ENCODE results near the gene CCR6. TPM values are rescaled to one million over a fixed set of nuclear protein-coding genes. Genes with fewer than 3 reads are reported as not detected.

The CCR6 gene
- total and polyA plus RNA-seq, 2 of the 8 experiments (the other 6 are each of a cell fraction or from before 2014, with no cell fraction given) = 0.06 TPM; not detected in 1

GRCh38 chr6:167148997-167149396 lies 26.1 kb downstream of the CCR6 start:
- no peak for TF ChIP-seq SP4 (IDR thresholded peaks at IDR 0.05; ENCODE audit: low read length)
- no peak for TF ChIP-seq TBP (IDR thresholded peaks at IDR 0.05; ENCODE audit: low read depth, low read length)
- no peak for TF ChIP-seq RFX5 (IDR thresholded peaks at IDR 0.05; ENCODE audit: borderline replicate concordance, low read depth, low read length)
- TF ChIP-seq PHF8 (conservative IDR thresholded peaks at IDR 0.05; ENCODE audit: low read depth, low read length) = no peak
- TF ChIP-seq JUND (IDR thresholded peaks at IDR 0.05; ENCODE audit: low read length) = no peak
- TF ChIP-seq, protein P1, sequence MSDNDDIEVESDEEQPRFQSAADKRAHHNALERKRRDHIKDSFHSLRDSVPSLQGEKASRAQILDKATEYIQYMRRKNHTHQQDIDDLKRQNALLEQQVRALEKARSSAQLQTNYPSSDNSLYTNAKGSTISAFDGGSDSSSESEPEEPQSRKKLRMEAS (IDR thresholded peaks at IDR 0.05) = no peak
- no peak for TF ChIP-seq POU5F1 (IDR thresholded peaks at IDR 0.05; ENCODE audit: low read depth, low read length)
- TF ChIP-seq CEBPB (IDR thresholded peaks at IDR 0.05; ENCODE audit: low read depth, low read length) = no peak
- Histone ChIP-seq H3K23me2 (ENCODE audit: low read depth, low read length) (0 out of 2 replicates have a peak, but pooled peaks cover 4% of the 10 kb centered on the region), H2BK12ac (ENCODE audit: low read depth, low read length) (0 out of 2 replicates have a peak overlapping the region, but pooled peaks have one; percentile 75), H4K8ac (ENCODE audit: extremely low read depth, insufficient read depth, low read length) (no peak overlapping the region), H2AK5ac (ENCODE audit: low read depth, low read length) (no peak overlapping the region; the same call in 1 of the 2 replicates), H2BK5ac (ENCODE audit: low read depth, low read length) (no peak overlapping the region), H3K36me3 (ENCODE audit: control insufficient read depth in 2 of 4, insufficient read depth in 4 of 4, low read length in 3 of 4) (no peaks in the 10 kb centered on the region), H3K23ac (ENCODE audit: insufficient read length) (no peak overlapping the region), H3K9ac (replicated peaks in 1 of 4; ENCODE audit: extremely low read depth in 1 of 4, low read depth in 3 of 4, low read length in 3 of 4) (no peak overlapping the region), H3K4me2 (ENCODE audit: insufficient read depth in 1 of 2, low read depth in 2 of 2, low read length in 2 of 2) (no peak overlapping the region), H3K4me3 (ENCODE audit: extremely low read depth in 1 of 4, insufficient read depth in 2 of 4, low read depth in 3 of 4, low read length in 4 of 4) (no peak overlapping the region), H2BK120ac (replicated peaks; ENCODE audit: low read depth, low read length) (peak overlapping the region; percentile 40), H4K20me1 (replicated peaks in 1 of 2; ENCODE audit: control insufficient read depth in 1 of 2, insufficient read depth in 2 of 2, low read length in 2 of 2) (no peaks in the 10 kb centered on the region), H3K56ac (replicated peaks; ENCODE audit: insufficient read length, low read depth, low read length) (no peak overlapping the region), H3K9me3 (ENCODE audit: insufficient read depth in 2 of 2, low read depth in 1 of 2, low read length in 1 of 2) (peaks cover 6 to 12% of the 10 kb centered on the region in 2 experiments; a peak in 3 of 4 replicates), H2BK20ac (ENCODE audit: low read length) (peak overlapping the region; percentile 63), H3K79me2 (ENCODE audit: control insufficient read depth in 1 of 2, insufficient read depth in 2 of 2, low read length in 2 of 2) (no peaks in the 10 kb centered on the region), H3K27ac (ENCODE audit: low read depth, low read length) (no peak overlapping the region), H4K91ac (replicated peaks; ENCODE audit: insufficient read length, low read length) (no peak overlapping the region), H3K27me3 (replicated peaks in 1 of 4; ENCODE audit: control insufficient read depth in 3 of 4, extremely low read depth in 1 of 4, insufficient read depth in 3 of 4, low read length in 3 of 4) (peaks cover 0 to 3% (median 0%) of the 10 kb centered on the region in 4 experiments; a peak in 2 of 7 replicates), H2AFZ (ENCODE audit: low read length) (no peak overlapping the region), H4K5ac (ENCODE audit: insufficient read length, low read depth, low read length) (no peak overlapping the region), H3K4ac (replicated peaks; ENCODE audit: insufficient read length, low read depth, low read length) (no peak overlapping the region), H3K14ac (ENCODE audit: insufficient read length) (no peak overlapping the region), H3K18ac (ENCODE audit: extremely low read depth, low read length) (peak overlapping the region; percentile 33), H3K4me1 (replicated peaks in 1 of 4; ENCODE audit: control insufficient read depth in 3 of 4, insufficient read depth in 4 of 4, low read length in 3 of 4) (peaks cover 8 to 23% (median 19%) of the 10 kb centered on the region in 4 experiments), H2BK15ac (ENCODE audit: low read length) (no peak overlapping the region), H3K79me1 (ENCODE audit: low read depth, low read length) (no peaks in the 10 kb centered on the region)
- CTCF ChIA-PET (ENCODE audit: partially characterized antibody) = interaction anchor here (0.7 kb wide), 1 partner anchor 14 kb away, joined by 4 read pairs; no protein-coding TSS in a partner anchor
- WGBS, 2 experiments (ENCODE audit: extremely low coverage in 1 of 2, insufficient coverage in 1 of 2, insufficient read length in 1 of 2, insufficient replicate concordance in 2 of 2, low coverage in 1 of 2, low lambda C conversion rate in 2 of 2, missing lambda C conversion rate in 1 of 2) = 93% methylated on average over 5 of the region's 5 CpGs; no CpG with 5 or more reads in 1 of the 2 experiments
- POLR2A ChIA-PET (ENCODE audit: partially characterized antibody) = no interaction called here
- FAIRE-seq (peak; percentile 13), DNase-seq (ENCODE audit: low read depth in 1 of 2, low spot score in 2 of 2) (no peak)

All from H1 (cell line).